Right ventricle myocardium inferior (tissue), 1 donor: ENCODE measurements around the gene ABITRAM. TPM values are rescaled to one million over a fixed set of nuclear protein-coding genes. Genes with fewer than 3 reads are reported as not detected.
A peak's percentile ranks its signal among the peaks of the same experiment; 100 is the strongest.
"Not testable (repeated sequence)": the region's sequence is repeated elsewhere in the genome, so short reads cannot be mapped to it uniquely, and the experiment has no call there.

Experiments used
- ATAC-seq: fragments of 200-7000 bp; cut with Tn5 transposase; one replicate; pipeline ENCODE4 v1.9.1; 2020; ENCODE audit warnings: mild to moderate bottlenecking, moderate library complexity
- DNase-seq: peaks from one replicate; pipeline ENCODE4 v3.0.0; 2021; ENCODE audit errors: missing footprints
- intact Hi-C: fragments of 100-400 bp; cut with DNase I; formaldehyde crosslinking; loops from one replicate; pipeline ENCODE4 v1.11.0; 2022
- total RNA-seq: library from RNA; stranded (reverse); fragmentation: NEBNext Ultra II Directional; extraction: Animal tissue kit (Norgen Biotek cat#: 25700); gene quantifications from one replicate; pipeline ENCODE4 v1.2.1, GENCODE V29; 2021
- donor health status: DM: no; HTN: yes; CAD: no; lungs with severe emphysema.

The ABITRAM gene
- total RNA-seq, 1 donor from 2014 or later: 16.0 TPM

GRCh38 chr9:108971392-108971791, 37.2 kb downstream of the ABITRAM start:
- ATAC-seq, intact Hi-C loops: not testable (repeated sequence)

GRCh38 chr9:108972186-108972585, 38.0 kb downstream of the ABITRAM start:
- ATAC-seq: no peak
- intact Hi-C loops: no loop called here

More at GRCh38 chr9:108971392-108971791, 37.2 kb downstream of the ABITRAM start:
- not testable (repeated sequence) for DNase-seq

GRCh38 chr9:108972626-108973209, 38.5 kb downstream of the ABITRAM start:
- DNase-seq (no peak), ATAC-seq (peak; percentile 59)
- intact Hi-C loops: no loop called here

More at GRCh38 chr9:108972186-108972585, 38.0 kb downstream of the ABITRAM start:
- DNase-seq: no peak

- intact Hi-C loops: no loop called here
- ATAC-seq (peak; percentile 65), DNase-seq (no peak)
Measured at GRCh38 chr9:108973895-108974294, 39.7 kb downstream of the ABITRAM start.

- ATAC-seq (no peak), DNase-seq (no peak)
- intact Hi-C loops: no loop called here
Measured at GRCh38 chr9:108978205-108978604, 44.0 kb downstream of the ABITRAM start.

GRCh38 chr9:108980893-108981292, 46.7 kb downstream of the ABITRAM start:
- peak; percentile 64 for ATAC-seq
- intact Hi-C loops: no loop called here
- no peak for DNase-seq

- intact Hi-C loops: no loop called here
- no peak for ATAC-seq
- DNase-seq: no peak
Measured at GRCh38 chr9:108983885-108984284, 49.7 kb downstream of the ABITRAM start.

Other genes with a start within 250 kb of the ABITRAM start
- gene ACTL7B, start 78.4 kb upstream of the ABITRAM start, total RNA-seq: not detected
- not detected for gene ACTL7A, start 72.1 kb upstream of the ABITRAM start, total RNA-seq
- 17.5 TPM for gene ELP1, start 276 bp upstream of the ABITRAM start, total RNA-seq
- 70.7 TPM for gene CTNNAL1, start 79.1 kb downstream of the ABITRAM start, total RNA-seq
- gene TMEM245, start 185.5 kb downstream of the ABITRAM start, total RNA-seq: 95.1 TPM
- 1.8 TPM for gene FRRS1L, start 232.8 kb downstream of the ABITRAM start, total RNA-seq